HG02763 (cell line): ENCODE data around the gene PAPPA2.

Source experiments
- ATAC-seq: cut with Tn5 transposase; IDR thresholded peaks from one replicate; pipeline ENCODE4 v1.9.1; 2021; ENCODE audit warnings: mild to moderate bottlenecking, moderate library complexity; ENCODE audit not compliant: unreplicated experiment

The PAPPA2 gene

GRCh38 chr1:176885341-176885740 is 422.4 kb downstream of the PAPPA2 start:
- ATAC-seq = no peak

GRCh38 chr1:176885751-176886150 is 422.8 kb downstream of the PAPPA2 start:
- no peak for ATAC-seq

- ATAC-seq = no peak
Measured at GRCh38 chr1:176888471-176889032, 425.6 kb downstream of the PAPPA2 start.

DNA sequence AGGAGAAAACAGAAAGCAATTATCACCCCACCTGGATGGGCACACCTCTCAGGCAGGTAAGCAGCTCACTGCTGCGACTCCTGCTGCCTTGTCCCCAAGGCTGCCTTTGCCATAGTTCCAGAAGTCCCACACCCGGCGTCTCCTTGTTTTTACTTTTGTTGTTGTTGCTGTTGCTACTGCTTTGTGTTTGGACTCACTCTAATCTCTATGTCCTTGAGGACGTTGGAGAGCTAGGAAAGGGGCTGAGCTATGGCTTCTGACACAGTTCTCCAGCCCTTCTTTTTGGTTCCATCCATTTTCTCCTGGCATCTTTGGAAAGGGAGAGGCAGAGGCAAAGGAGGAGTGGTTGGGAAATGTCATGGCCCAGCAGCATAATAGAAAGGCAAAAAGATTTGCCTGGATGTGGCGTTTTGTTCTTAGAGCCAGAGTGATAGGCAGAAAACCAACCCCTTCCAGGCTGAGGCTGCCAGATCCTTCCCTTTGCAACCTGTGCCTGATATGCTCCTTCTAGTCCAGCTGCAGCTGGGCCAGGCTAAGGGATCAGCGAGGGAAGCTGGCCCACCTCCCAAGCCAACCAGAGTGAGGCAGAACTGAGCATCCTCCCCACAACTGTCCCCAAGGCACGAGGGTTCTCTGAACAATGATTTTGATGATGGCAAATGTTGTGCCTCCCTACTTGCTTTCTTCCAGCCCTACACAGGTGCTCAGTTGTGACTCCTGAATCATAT is 430.8 kb downstream of the PAPPA2 start:
- ATAC-seq = no peak

- no peak for ATAC-seq
Measured at GRCh38 chr1:176894450-176894849, 431.5 kb downstream of the PAPPA2 start.
